ENCODE measurements around the gene PYY.

The PYY gene

GRCh38 chr17:43917016-43917347 lies 36.8 kb downstream of the PYY start:
- no peak overlapping the region for H3K23ac ChIP-seq (ENCODE audit: low read length in 2 of 2)
- H3K9me3 ChIP-seq (ENCODE audit: control insufficient read depth, low read length): no peaks in the 10 kb centered on the region
- H3K14ac ChIP-seq (ENCODE audit: low read length in 2 of 2): no peak overlapping the region
- H3K9ac ChIP-seq (ENCODE audit: low read length): no peak overlapping the region
- H4K91ac ChIP-seq (ENCODE audit: low read length): no peak overlapping the region
- no peak overlapping the region for H2BK12ac ChIP-seq (ENCODE audit: low read length in 2 of 2)
- no peak overlapping the region for H3K4me2 ChIP-seq (ENCODE audit: low read length, poor library complexity, severe bottlenecking)
- no peak overlapping the region for H2AK5ac ChIP-seq (ENCODE audit: low read length, severe bottlenecking)
- H3K36me3 ChIP-seq (ENCODE audit: control insufficient read depth in 1 of 2, insufficient read depth in 2 of 2, low read depth in 1 of 2, low read length in 2 of 2): no peaks in the 10 kb centered on the region
- no peak overlapping the region for H2AFZ ChIP-seq (ENCODE audit: low read depth, low read length)
- no peaks in the 10 kb centered on the region for H3K79me1 ChIP-seq (replicated peaks; ENCODE audit: low read length, poor library complexity, severe bottlenecking)
- H2BK5ac ChIP-seq (ENCODE audit: low read depth, low read length, poor library complexity, severe bottlenecking): no peak overlapping the region
- peaks cover 24 to 66% of the 10 kb centered on the region in 2 experiments for H3K27me3 ChIP-seq (ENCODE audit: control insufficient read depth in 1 of 2, insufficient read depth in 1 of 2, low read length in 2 of 2)
- 81% methylated on average over 4 of the region's 8 CpGs for WGBS
- no peak overlapping the region for H2BK120ac ChIP-seq (ENCODE audit: low read depth, low read length)
- H3K18ac ChIP-seq (ENCODE audit: low read depth in 1 of 2, low read length in 2 of 2): no peak overlapping the region
- H3K4me3 ChIP-seq (ENCODE audit: insufficient read depth in 1 of 2, low read depth in 1 of 2, low read length in 2 of 2): no peak overlapping the region
- H3K4me1 ChIP-seq (ENCODE audit: control insufficient read depth, insufficient read depth, low read depth, low read length): peaks cover 9% of the 10 kb centered on the region
- H3K4ac ChIP-seq (ENCODE audit: low read depth in 1 of 2, low read length in 2 of 2): no peak overlapping the region
- no peak overlapping the region for H4K8ac ChIP-seq (ENCODE audit: low read length)
- H2BK15ac ChIP-seq (ENCODE audit: low read depth, poor library complexity, severe bottlenecking): no peak overlapping the region
- no peak for DNase-seq
- no peak overlapping the region for H3K27ac ChIP-seq (ENCODE audit: low read length, poor library complexity, severe bottlenecking)

GRCh38 chr17:43916385-43916784 lies 37.4 kb downstream of the PYY start:
- Histone ChIP-seq H3K36me3 (ENCODE audit: control insufficient read depth in 1 of 2, insufficient read depth in 2 of 2, low read depth in 1 of 2, low read length in 2 of 2) (no peaks in the 10 kb centered on the region), H2AK5ac (ENCODE audit: low read length, severe bottlenecking) (no peak overlapping the region), H3K14ac (ENCODE audit: low read length in 2 of 2) (no peak overlapping the region), H3K4me1 (ENCODE audit: control insufficient read depth, insufficient read depth, low read depth, low read length) (peaks cover 9% of the 10 kb centered on the region), H3K4me2 (ENCODE audit: low read length, poor library complexity, severe bottlenecking) (no peak overlapping the region), H4K8ac (ENCODE audit: low read length) (no peak overlapping the region), H3K4ac (ENCODE audit: low read depth in 1 of 2, low read length in 2 of 2) (no peak overlapping the region), H3K9ac (ENCODE audit: low read length) (no peak overlapping the region), H2AFZ (ENCODE audit: low read depth, low read length) (no peak overlapping the region), H3K23ac (ENCODE audit: low read length in 2 of 2) (no peak overlapping the region), H3K18ac (ENCODE audit: low read depth in 1 of 2, low read length in 2 of 2) (no peak overlapping the region), H3K4me3 (ENCODE audit: insufficient read depth in 1 of 2, low read depth in 1 of 2, low read length in 2 of 2) (no peak overlapping the region), H2BK120ac (ENCODE audit: low read depth, low read length) (no peak overlapping the region), H4K91ac (ENCODE audit: low read length) (no peak overlapping the region), H2BK12ac (ENCODE audit: low read length in 2 of 2) (no peak overlapping the region), H3K27me3 (ENCODE audit: control insufficient read depth in 1 of 2, insufficient read depth in 1 of 2, low read length in 2 of 2) (peaks cover 27 to 72% of the 10 kb centered on the region in 2 experiments), H2BK15ac (ENCODE audit: low read depth, poor library complexity, severe bottlenecking) (no peak overlapping the region), H2BK5ac (ENCODE audit: low read depth, low read length, poor library complexity, severe bottlenecking) (no peak overlapping the region), H3K79me1 (replicated peaks; ENCODE audit: low read length, poor library complexity, severe bottlenecking) (no peaks in the 10 kb centered on the region), H3K27ac (ENCODE audit: low read length, poor library complexity, severe bottlenecking) (no peak overlapping the region), H3K9me3 (ENCODE audit: control insufficient read depth, low read length) (no peaks in the 10 kb centered on the region)
- 89% methylated on average over 4 of the region's 4 CpGs for WGBS
- DNase-seq: no peak

GRCh38 chr17:43915559-43915958 lies 38.2 kb downstream of the PYY start:
- Histone ChIP-seq H3K27ac (ENCODE audit: low read length, poor library complexity, severe bottlenecking) (no peak overlapping the region), H2BK5ac (ENCODE audit: low read depth, low read length, poor library complexity, severe bottlenecking) (no peak overlapping the region), H3K9me3 (ENCODE audit: control insufficient read depth, low read length) (no peaks in the 10 kb centered on the region)

GRCh38 chr17:43914451-43914850 lies 39.3 kb downstream of the PYY start:
- Histone ChIP-seq H2AFZ (ENCODE audit: low read depth, low read length) (no peak overlapping the region), H3K18ac (ENCODE audit: low read depth in 1 of 2, low read length in 2 of 2) (no peak overlapping the region), H3K9me3 (ENCODE audit: control insufficient read depth, low read length) (no peaks in the 10 kb centered on the region), H2BK5ac (ENCODE audit: low read depth, low read length, poor library complexity, severe bottlenecking) (no peak overlapping the region), H3K4me2 (ENCODE audit: low read length, poor library complexity, severe bottlenecking) (no peak overlapping the region), H3K27ac (ENCODE audit: low read length, poor library complexity, severe bottlenecking) (no peak overlapping the region), H4K8ac (ENCODE audit: low read length) (no peak overlapping the region), H3K23ac (ENCODE audit: low read length in 2 of 2) (no peak overlapping the region), H4K91ac (ENCODE audit: low read length) (no peak overlapping the region), H3K4ac (ENCODE audit: low read depth in 1 of 2, low read length in 2 of 2) (no peak overlapping the region), H3K4me3 (ENCODE audit: insufficient read depth in 1 of 2, low read depth in 1 of 2, low read length in 2 of 2) (no peak overlapping the region), H3K27me3 (ENCODE audit: control insufficient read depth in 1 of 2, insufficient read depth in 1 of 2, low read length in 2 of 2) (peaks cover 29 to 76% of the 10 kb centered on the region in 2 experiments), H2BK120ac (ENCODE audit: low read depth, low read length) (no peak overlapping the region), H2BK12ac (ENCODE audit: low read length in 2 of 2) (no peak overlapping the region), H3K4me1 (ENCODE audit: control insufficient read depth, insufficient read depth, low read depth, low read length) (peaks cover 9% of the 10 kb centered on the region), H3K14ac (ENCODE audit: low read length in 2 of 2) (no peak overlapping the region), H2BK15ac (ENCODE audit: low read depth, poor library complexity, severe bottlenecking) (no peak overlapping the region), H3K36me3 (ENCODE audit: control insufficient read depth in 1 of 2, insufficient read depth in 2 of 2, low read depth in 1 of 2, low read length in 2 of 2) (no peaks in the 10 kb centered on the region), H2AK5ac (ENCODE audit: low read length, severe bottlenecking) (no peak overlapping the region), H3K79me1 (replicated peaks; ENCODE audit: low read length, poor library complexity, severe bottlenecking) (no peaks in the 10 kb centered on the region), H3K9ac (ENCODE audit: low read length) (no peak overlapping the region)
- no peak for DNase-seq
- 89% methylated on average over 1 of the region's 2 CpGs for WGBS

More at GRCh38 chr17:43915559-43915958, 38.2 kb downstream of the PYY start:
- H3K4me1 ChIP-seq (ENCODE audit: control insufficient read depth, insufficient read depth, low read depth, low read length): peaks cover 9% of the 10 kb centered on the region
- H2AK5ac ChIP-seq (ENCODE audit: low read length, severe bottlenecking): no peak overlapping the region
- no peak overlapping the region for H2BK15ac ChIP-seq (ENCODE audit: low read depth, poor library complexity, severe bottlenecking)
- no peak overlapping the region for H4K8ac ChIP-seq (ENCODE audit: low read length)
- no peak overlapping the region for H2AFZ ChIP-seq (ENCODE audit: low read depth, low read length)
- DNase-seq: no peak
- H3K23ac ChIP-seq (ENCODE audit: low read length in 2 of 2): no peak overlapping the region
- H2BK12ac ChIP-seq (ENCODE audit: low read length in 2 of 2): no peak overlapping the region
- H3K4me2 ChIP-seq (ENCODE audit: low read length, poor library complexity, severe bottlenecking): no peak overlapping the region
- H4K91ac ChIP-seq (ENCODE audit: low read length): no peak overlapping the region
- no peak overlapping the region for H3K4ac ChIP-seq (ENCODE audit: low read depth in 1 of 2, low read length in 2 of 2)
- 91% methylated on average over 3 of the region's 3 CpGs for WGBS
- H3K4me3 ChIP-seq (ENCODE audit: insufficient read depth in 1 of 2, low read depth in 1 of 2, low read length in 2 of 2): no peak overlapping the region
- H3K9ac ChIP-seq (ENCODE audit: low read length): no peak overlapping the region
- H2BK120ac ChIP-seq (ENCODE audit: low read depth, low read length): no peak overlapping the region
- peaks cover 25 to 69% of the 10 kb centered on the region in 2 experiments for H3K27me3 ChIP-seq (ENCODE audit: control insufficient read depth in 1 of 2, insufficient read depth in 1 of 2, low read length in 2 of 2)
- H3K36me3 ChIP-seq (ENCODE audit: control insufficient read depth in 1 of 2, insufficient read depth in 2 of 2, low read depth in 1 of 2, low read length in 2 of 2): no peaks in the 10 kb centered on the region
- no peaks in the 10 kb centered on the region for H3K79me1 ChIP-seq (replicated peaks; ENCODE audit: low read length, poor library complexity, severe bottlenecking)
- no peak overlapping the region for H3K18ac ChIP-seq (ENCODE audit: low read depth in 1 of 2, low read length in 2 of 2)
- H3K14ac ChIP-seq (ENCODE audit: low read length in 2 of 2): no peak overlapping the region
